Ectodermal cell (in vitro differentiated cells): Measurements from ENCODE around the gene MACROD1.

Experiments
- H3K27ac ChIP-seq: 2 replicates; pipeline ENCODE4 v1.7.0; 2013; ENCODE audit warnings: mild to moderate bottlenecking, low read depth, low read length; ENCODE audit not compliant: insufficient read depth, poor library complexity, severe bottlenecking
- H3K27me3 ChIP-seq: 2 replicates; pipeline ENCODE4 v1.7.0; 2013; ENCODE audit warnings: mild to moderate bottlenecking, low read length; ENCODE audit not compliant: insufficient read depth, control insufficient read depth, poor library complexity, severe bottlenecking
- H3K36me3 ChIP-seq: one replicate; pipeline ENCODE4 v1.7.0; 2013; ENCODE audit warnings: low read length; ENCODE audit not compliant: control insufficient read depth, insufficient read depth
- H3K4me1 ChIP-seq: one replicate; pipeline ENCODE4 v1.7.0; 2013; ENCODE audit warnings: low read length; ENCODE audit not compliant: control insufficient read depth, insufficient read depth
- H3K4me3 ChIP-seq: 2 replicates; pipeline ENCODE4 v1.7.0; 2013; ENCODE audit warnings: low read depth, low read length, control low read depth; ENCODE audit not compliant: insufficient read depth
- H3K9me3 ChIP-seq: 2 replicates; pipeline ENCODE4 v1.7.0; 2013; ENCODE audit warnings: mild to moderate bottlenecking, low read length, moderate library complexity; ENCODE audit not compliant: control insufficient read depth
- WGBS, 2 experiments: methylation state at CpG; one replicate each; pipeline ENCODE4 v1.1.7; 2013; ENCODE audit warnings: missing lambda C conversion rate in 2 of 2; 5-methylcytosine and 5-hydroxymethylcytosine counted together

MACROD1 gene

DNA sequence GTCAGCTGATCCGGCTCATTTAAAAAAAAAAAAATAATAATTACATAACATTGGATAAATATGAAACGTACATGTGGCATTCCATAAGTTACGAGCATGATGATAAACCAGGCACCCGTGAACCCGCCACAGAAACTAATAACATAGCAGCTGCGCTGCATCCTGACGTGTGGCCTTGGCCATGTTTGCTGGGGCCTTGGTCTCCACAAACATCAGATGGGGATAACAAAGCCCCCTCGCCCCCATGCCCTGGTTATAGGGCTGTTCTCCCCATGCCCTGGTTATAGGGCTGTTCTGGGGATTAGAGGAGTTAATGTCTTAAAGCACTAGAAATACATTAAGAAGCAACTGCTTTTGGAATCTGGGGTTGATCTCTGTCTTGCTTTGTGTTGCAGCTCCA is 93.5 kb downstream of the MACROD1 start:
- no peaks in the 10 kb centered on the region for H3K9me3 ChIP-seq
- 94 to 95% methylated on average over 7 to 8 of the region's 8 CpGs for WGBS, 2 experiments
- no peak overlapping the region for H3K27ac ChIP-seq
- H3K4me1 ChIP-seq: peaks cover 53% of the 10 kb centered on the region
- H3K36me3 ChIP-seq: no peaks in the 10 kb centered on the region
- no peak overlapping the region for H3K4me3 ChIP-seq
- H3K27me3 ChIP-seq: no peaks in the 10 kb centered on the region

DNA sequence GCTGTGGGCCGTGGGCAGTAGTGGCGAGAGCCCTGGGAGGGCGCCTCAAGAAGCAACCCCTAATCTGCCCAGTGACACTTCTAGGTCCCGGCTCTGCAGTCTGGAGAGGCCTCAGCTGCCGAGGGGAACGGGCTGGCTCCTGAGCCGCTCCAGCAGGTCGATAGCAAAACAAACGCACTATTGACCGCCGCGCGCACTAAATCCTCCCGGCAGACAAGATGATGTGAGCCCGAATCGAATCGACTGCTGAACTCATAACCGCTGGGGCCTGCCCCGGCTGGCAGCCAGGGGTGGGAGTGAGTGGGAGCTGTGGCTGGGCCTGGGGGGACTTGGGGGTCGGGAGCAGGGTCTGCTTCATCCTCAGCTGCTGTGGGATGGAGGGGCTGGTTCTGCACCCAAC is 94.1 kb downstream of the MACROD1 start:
- Histone ChIP-seq H3K4me3 (no peak overlapping the region), H3K36me3 (no peaks in the 10 kb centered on the region), H3K9me3 (no peaks in the 10 kb centered on the region), H3K4me1 (peaks cover 50% of the 10 kb centered on the region), H3K27me3 (no peaks in the 10 kb centered on the region), H3K27ac (no peak overlapping the region)
- 92 to 94% methylated on average over 20 of the region's 20 CpGs for WGBS, 2 experiments

GRCh38 chr11:64070314-64070681 is 95.6 kb downstream of the MACROD1 start:
- Histone ChIP-seq H3K27ac (no peak overlapping the region), H3K36me3 (no peaks in the 10 kb centered on the region), H3K4me3 (no peak overlapping the region), H3K9me3 (no peaks in the 10 kb centered on the region), H3K4me1 (peaks cover 50% of the 10 kb centered on the region), H3K27me3 (no peaks in the 10 kb centered on the region)
- WGBS, 2 experiments: 19% methylated on average over 12 of the region's 12 CpGs

GRCh38 chr11:64069401-64070313 is 96.3 kb downstream of the MACROD1 start:
- Histone ChIP-seq H3K4me3 (no peak overlapping the region), H3K4me1 (peaks cover 50% of the 10 kb centered on the region), H3K36me3 (no peaks in the 10 kb centered on the region), H3K27ac (no peak overlapping the region), H3K9me3 (no peaks in the 10 kb centered on the region), H3K27me3 (no peaks in the 10 kb centered on the region)
- WGBS, 2 experiments: 83% methylated on average over 23 of the region's 23 CpGs

DNA sequence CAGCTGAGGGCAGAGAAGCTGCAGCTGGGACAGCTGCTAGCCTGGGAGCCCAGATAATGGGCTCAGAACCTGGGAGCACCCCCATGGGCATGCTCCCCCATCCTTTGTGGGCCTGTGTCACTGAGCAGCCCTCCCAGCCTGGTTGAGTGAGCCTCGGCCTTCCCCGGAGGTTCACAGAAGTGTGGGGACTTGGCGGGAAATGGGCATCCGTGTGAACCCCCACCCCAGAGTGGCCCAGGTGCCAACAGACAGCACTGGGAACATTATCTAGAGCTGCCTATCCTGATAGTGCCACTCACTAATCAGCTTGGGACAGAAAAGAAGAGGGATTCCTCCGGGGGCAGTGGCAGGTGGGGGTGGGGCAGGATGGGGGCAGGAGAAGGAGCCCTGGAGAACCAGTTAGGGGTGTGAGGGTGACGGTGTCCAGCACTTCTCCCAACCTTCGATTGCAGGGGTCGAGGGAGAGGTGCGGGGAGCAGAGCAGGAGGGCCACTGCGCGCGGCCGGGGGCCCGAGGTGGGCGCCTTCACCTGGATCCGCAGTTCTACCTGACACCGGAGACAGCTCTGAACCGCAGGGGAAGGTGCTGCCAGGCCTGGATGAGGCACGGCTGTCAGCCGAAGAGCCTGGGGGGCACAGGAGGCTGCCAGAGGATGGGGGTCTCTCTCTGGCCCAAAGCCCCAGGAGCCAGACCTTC is 97.1 kb downstream of the MACROD1 start:
- 90% methylated on average over 20 of the region's 20 CpGs for WGBS, 2 experiments
- Histone ChIP-seq H3K27me3 (no peaks in the 10 kb centered on the region), H3K36me3 (no peaks in the 10 kb centered on the region), H3K4me1 (peaks cover 54% of the 10 kb centered on the region), H3K4me3 (no peak overlapping the region), H3K9me3 (no peaks in the 10 kb centered on the region), H3K27ac (no peak overlapping the region)

GRCh38 chr11:64067230-64067993 is 98.5 kb downstream of the MACROD1 start:
- peaks cover 13% of the 10 kb centered on the region for H3K27me3 ChIP-seq
- H3K27ac ChIP-seq: no peak overlapping the region
- H3K4me1 ChIP-seq: peaks cover 55% of the 10 kb centered on the region
- no peak overlapping the region for H3K4me3 ChIP-seq
- H3K9me3 ChIP-seq: no peaks in the 10 kb centered on the region
- WGBS, 2 experiments: 55 to 61% methylated on average over 26 of the region's 26 CpGs
- H3K36me3 ChIP-seq: no peaks in the 10 kb centered on the region

DNA sequence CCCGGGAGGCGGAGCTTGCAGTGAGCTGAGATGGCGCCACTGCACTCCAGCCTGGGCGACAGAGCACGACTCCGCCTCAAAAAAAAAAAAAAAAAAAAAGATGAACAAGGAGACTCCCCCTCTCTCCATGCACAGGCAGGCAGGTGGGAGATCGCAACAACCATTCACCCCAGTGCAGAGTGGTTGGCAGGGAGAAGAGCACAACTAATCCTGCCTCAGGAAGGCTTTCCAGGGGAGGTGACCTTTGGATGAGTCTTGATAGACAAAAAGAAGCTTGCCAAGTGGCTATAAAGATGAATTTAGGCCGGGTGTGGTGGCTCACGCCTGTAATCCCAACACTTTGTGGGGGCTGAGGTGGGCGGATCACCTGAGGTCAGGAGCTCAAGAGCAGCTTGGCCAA is 100.2 kb downstream of the MACROD1 start:
- Histone ChIP-seq H3K4me1 (peaks cover 49% of the 10 kb centered on the region), H3K27ac (no peak overlapping the region), H3K27me3 (peaks cover 28% of the 10 kb centered on the region), H3K4me3 (no peak overlapping the region), H3K9me3 (no peaks in the 10 kb centered on the region), H3K36me3 (no peaks in the 10 kb centered on the region)
- WGBS, 2 experiments: 92 to 96% methylated on average over 8 to 10 of the region's 10 CpGs

DNA sequence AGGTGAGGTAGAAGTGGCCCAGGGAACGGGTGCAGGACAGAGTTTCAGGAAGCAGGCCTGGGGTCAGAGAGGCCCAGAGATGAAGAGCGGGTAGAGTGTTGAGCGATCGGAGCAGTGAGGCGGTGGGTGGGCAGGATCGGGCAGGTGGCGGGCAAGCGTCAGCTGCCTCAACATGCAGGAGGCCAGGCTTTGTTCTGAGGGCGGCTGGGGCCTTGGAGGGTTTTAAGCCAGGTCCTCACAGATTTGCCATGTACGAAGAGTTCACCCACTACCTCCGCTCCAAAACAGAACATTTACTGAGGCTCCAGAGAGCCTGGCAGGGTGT is 100.8 kb downstream of the MACROD1 start:
- 94 to 95% methylated on average over 11 of the region's 11 CpGs for WGBS, 2 experiments
- Histone ChIP-seq H3K36me3 (no peaks in the 10 kb centered on the region), H3K27ac (no peak overlapping the region), H3K27me3 (peaks cover 34% of the 10 kb centered on the region), H3K9me3 (no peaks in the 10 kb centered on the region), H3K4me1 (peaks cover 48% of the 10 kb centered on the region), H3K4me3 (no peak overlapping the region)

DNA sequence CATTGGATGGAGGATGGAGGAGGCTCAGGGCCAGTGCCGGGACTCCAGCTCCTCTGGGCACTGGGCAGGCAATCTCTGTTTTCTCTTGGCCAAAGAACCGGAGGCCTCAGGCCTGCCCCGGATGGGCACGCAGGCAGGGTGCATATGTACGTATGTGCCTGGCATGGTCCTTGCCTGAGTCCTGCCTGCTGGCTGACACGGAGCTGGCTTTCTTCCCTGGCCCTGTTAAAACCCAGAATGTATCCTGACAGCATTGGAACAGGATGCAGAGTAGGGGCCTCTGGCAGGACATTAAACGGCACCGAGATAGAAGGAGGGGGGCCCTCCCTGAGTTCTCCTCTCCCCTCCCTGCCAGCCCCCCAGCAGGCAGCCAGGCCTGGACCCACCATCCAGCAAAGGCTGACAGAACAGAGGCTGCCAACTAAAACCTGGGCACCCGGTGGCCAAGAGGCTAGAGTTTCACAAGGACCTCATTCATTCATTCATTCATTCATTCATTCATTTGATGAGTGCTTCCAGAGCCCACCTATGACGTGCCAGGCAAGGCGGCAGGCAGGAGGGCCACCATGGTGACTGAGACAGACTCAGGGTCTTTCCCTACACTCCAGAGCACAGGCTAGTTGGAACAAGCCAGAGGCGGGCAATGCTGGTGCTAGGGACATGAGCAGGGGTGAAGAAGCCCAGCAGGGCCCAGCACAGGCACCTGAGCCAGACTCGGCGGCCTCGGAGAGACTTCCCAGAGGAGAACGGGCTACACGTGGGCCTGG is 101.4 kb downstream of the MACROD1 start:
- H3K36me3 ChIP-seq: no peaks in the 10 kb centered on the region
- no peak overlapping the region for H3K4me3 ChIP-seq
- no peaks in the 10 kb centered on the region for H3K9me3 ChIP-seq
- no peak overlapping the region for H3K27ac ChIP-seq
- H3K27me3 ChIP-seq: peaks cover 38% of the 10 kb centered on the region
- peaks cover 47% of the 10 kb centered on the region for H3K4me1 ChIP-seq
- 92 to 94% methylated on average over 17 of the region's 17 CpGs for WGBS, 2 experiments
